Measurements from ENCODE around the gene WIPF2. TPM values are rescaled to one million over a fixed set of nuclear protein-coding genes. Genes with fewer than 3 reads are reported as not detected.
A peak's percentile ranks its signal among the peaks of the same experiment; 100 is the strongest.
"Not testable (repeated sequence)": the region's sequence is repeated elsewhere in the genome, so short reads cannot be mapped to it uniquely, and the experiment has no call there.

The WIPF2 gene
- total RNA-seq, 2 experiments from 2014 or later: 15.3 to 17.9 TPM

DNA sequence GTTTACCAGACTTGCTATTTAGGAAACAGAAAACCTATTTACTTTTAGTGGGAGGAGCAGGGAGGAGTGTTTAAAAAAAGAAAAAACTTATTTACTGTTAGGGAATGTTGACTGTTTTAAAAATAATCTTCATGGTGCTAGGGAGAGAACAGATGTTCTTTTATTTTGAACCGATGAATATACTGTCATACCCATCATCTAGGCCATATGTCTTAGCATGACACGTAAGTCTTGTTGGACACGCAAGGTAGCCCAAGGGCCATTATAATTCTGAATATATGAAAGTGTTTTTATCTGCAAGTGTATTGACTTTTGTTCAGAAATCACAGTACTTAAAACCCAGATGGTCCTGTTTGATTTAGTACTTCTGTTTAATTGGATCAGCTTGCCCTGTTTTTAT is 11.6 kb downstream of the WIPF2 start:
- intact Hi-C loops (cut with micrococcal nuclease): no loop called here
- H3K27ac Mint-ChIP-seq: peak overlapping the region; percentile 11
- peaks cover 11% of the 10 kb centered on the region for H3K4me1 Mint-ChIP-seq (ENCODE audit: low read depth)
- ChIA-PET POLR2A (interaction anchor here (0.6 to 0.7 kb wide), 2 partner anchors 8 to 71 kb away, joined by 3 read pairs; no protein-coding TSS in a partner anchor), CTCF (interaction anchor here (1.4 kb wide), 1 partner anchor 9 kb away, joined by 4 read pairs; no protein-coding TSS in a partner anchor)
- no peak overlapping the region for H3K4me3 Mint-ChIP-seq
- no peak for ATAC-seq
- TF ChIP-seq, protein P1, sequence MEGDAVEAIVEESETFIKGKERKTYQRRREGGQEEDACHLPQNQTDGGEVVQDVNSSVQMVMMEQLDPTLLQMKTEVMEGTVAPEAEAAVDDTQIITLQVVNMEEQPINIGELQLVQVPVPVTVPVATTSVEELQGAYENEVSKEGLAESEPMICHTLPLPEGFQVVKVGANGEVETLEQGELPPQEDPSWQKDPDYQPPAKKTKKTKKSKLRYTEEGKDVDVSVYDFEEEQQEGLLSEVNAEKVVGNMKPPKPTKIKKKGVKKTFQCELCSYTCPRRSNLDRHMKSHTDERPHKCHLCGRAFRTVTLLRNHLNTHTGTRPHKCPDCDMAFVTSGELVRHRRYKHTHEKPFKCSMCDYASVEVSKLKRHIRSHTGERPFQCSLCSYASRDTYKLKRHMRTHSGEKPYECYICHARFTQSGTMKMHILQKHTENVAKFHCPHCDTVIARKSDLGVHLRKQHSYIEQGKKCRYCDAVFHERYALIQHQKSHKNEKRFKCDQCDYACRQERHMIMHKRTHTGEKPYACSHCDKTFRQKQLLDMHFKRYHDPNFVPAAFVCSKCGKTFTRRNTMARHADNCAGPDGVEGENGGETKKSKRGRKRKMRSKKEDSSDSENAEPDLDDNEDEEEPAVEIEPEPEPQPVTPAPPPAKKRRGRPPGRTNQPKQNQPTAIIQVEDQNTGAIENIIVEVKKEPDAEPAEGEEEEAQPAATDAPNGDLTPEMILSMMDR (IDR thresholded peaks at IDR 0.05): no peak
- DNase-seq: no peak
- no peaks in the 10 kb centered on the region for H3K27me3 Mint-ChIP-seq
- peaks cover 19% of the 10 kb centered on the region for H3K36me3 Mint-ChIP-seq (ENCODE audit: low read depth)
- no peaks in the 10 kb centered on the region for H3K9me3 Mint-ChIP-seq

DNA sequence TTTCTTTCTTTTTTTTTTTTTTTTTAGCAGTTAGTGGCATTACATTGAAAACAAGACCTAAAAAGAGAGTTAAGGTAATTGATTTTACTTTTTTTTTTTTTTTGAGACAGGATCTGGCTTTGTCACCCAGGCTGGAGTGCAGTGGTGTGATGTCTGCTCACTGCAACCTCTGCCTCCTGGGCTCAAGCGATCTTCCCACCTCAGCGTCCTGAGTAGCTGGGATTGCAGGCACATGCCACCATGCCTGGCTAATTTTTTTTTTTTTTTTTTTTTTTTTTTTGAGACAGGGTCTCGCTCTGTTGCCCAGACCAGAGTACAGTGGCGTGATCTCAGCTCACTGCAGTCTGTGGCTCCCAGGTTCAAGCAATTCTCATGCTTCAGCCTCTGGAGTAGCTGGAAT is 12.8 kb downstream of the WIPF2 start:
- H3K27ac Mint-ChIP-seq; H3K27me3 Mint-ChIP-seq; POLR2A ChIA-PET; H3K4me3 Mint-ChIP-seq; DNase-seq; intact Hi-C loops (cut with micrococcal nuclease); ATAC-seq; H3K9me3 Mint-ChIP-seq: not testable (repeated sequence)
- CTCF ChIA-PET: interaction anchor here (1.1 to 1.4 kb wide), 2 partner anchors 13 to 30 kb away, joined by 3 to 5 read pairs; no protein-coding TSS in a partner anchor
- H3K36me3 Mint-ChIP-seq (ENCODE audit: low read depth): peaks cover 19% of the 10 kb centered on the region
- peaks cover 11% of the 10 kb centered on the region for H3K4me1 Mint-ChIP-seq (ENCODE audit: low read depth)

DNA sequence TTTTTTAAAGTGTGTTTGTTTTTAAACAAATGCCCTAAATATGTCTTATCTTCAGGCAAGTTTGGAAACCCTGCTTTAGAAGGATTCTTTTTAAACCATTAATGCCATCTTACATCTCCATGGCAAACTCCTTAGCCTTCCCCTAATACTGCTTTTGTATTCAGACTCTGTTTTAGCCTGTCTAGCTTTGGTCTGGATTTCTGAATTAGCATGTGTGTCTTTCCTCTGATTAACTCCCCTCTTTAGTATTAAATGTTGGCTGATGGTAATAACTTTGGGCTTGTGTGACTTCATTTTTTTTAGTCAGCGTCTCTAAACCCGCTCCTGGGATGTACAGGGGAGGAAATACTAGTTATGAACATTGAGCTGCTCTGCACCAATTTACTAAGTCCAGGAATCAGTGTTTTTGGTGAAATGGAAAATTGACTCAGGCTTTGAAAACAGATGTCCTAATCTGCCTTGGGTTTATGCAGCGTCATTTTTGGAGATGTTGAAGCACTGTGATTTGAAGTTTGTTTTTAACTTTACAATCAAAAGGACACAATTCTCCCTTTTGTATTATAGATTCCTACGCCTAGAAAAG is 22.2 kb downstream of the WIPF2 start:
- ChIA-PET CTCF (interaction anchor here (0.6 to 1.3 kb wide), 4 partner anchors 50 to 285 kb away, joined by 3 to 4 read pairs (median 3); no protein-coding TSS in a partner anchor), POLR2A (interaction anchor here (0.6 to 0.7 kb wide), 2 partner anchors 18 to 196 kb away, joined by 3 to 7 read pairs; no protein-coding TSS in a partner anchor)
- DNase-seq: no peak
- Mint-ChIP-seq H3K27me3 (no peaks in the 10 kb centered on the region), H3K4me3 (no peak overlapping the region), H3K36me3 (ENCODE audit: low read depth) (peaks cover 4% of the 10 kb centered on the region), H3K4me1 (ENCODE audit: low read depth) (peaks cover 30% of the 10 kb centered on the region), H3K9me3 (no peaks in the 10 kb centered on the region), H3K27ac (peak overlapping the region; percentile 6)
- TF ChIP-seq, protein P1 (IDR thresholded peaks at IDR 0.05): no peak
- ATAC-seq: no peak
- intact Hi-C loops (cut with micrococcal nuclease): no loop called here

DNA sequence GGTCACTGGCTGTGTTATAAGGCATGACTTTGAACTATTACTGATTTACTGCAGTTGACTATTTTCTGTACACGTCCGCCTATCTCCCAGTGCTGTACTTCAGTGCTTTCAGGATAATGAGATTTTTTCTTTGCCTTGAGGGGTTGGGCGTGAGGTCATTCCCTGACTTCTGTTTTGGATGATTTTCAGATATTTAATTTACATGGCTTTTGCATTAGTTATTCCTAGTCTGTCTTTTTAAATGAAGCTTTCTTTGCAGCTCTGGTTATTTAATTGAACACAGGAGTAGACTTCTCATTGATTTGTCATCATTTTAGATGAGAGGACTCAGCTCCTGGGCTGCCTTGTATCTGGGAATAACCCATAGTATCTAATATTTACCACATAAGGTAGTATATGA is 23.7 kb downstream of the WIPF2 start:
- peak overlapping the region; percentile 3 for H3K27ac Mint-ChIP-seq
- CTCF ChIA-PET: interaction anchor here (1.4 to 1.7 kb wide), 3 partner anchors 41 to 120 kb away, joined by 3 to 6 read pairs (median 5); no protein-coding TSS in a partner anchor
- POLR2A ChIA-PET: interaction anchor here (0.5 to 0.8 kb wide), 2 partner anchors 31 to 781 kb away, joined by 3 to 4 read pairs; no protein-coding TSS in a partner anchor

DNA sequence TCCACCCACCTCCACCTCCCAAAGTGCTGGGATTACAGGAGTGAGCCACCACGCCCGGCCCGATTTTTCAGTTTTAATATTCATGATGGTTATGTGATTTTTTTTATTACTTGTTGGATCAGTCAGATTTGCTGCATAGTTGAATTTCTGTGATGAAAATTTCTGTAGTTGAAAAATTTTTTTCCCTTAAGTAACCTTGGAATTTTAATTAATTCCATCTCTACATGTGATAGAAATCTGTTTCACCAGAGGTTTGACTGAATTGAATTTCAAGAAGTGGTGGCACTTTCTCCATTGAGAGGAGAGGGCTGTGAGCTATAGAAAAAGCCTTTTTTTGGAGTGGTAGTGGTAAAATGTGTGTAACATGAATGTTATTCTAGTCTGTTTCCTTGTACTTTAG is 24.7 kb downstream of the WIPF2 start:
- CTCF ChIA-PET: interaction anchor here (0.8 to 1.7 kb wide), 3 partner anchors 41 to 51 kb away, joined by 3 to 6 read pairs (median 3); no protein-coding TSS in a partner anchor
- no peaks in the 10 kb centered on the region for H3K27me3 Mint-ChIP-seq
- H3K27ac Mint-ChIP-seq: no peak overlapping the region

More for the DNA sequence above, 23.7 kb downstream of the WIPF2 start:
- DNase-seq (no peak), ATAC-seq (no peak)
- peaks cover 4% of the 10 kb centered on the region for H3K36me3 Mint-ChIP-seq (ENCODE audit: low read depth)
- H3K4me3 Mint-ChIP-seq: no peak overlapping the region
- H3K9me3 Mint-ChIP-seq: no peaks in the 10 kb centered on the region
- TF ChIP-seq, protein P1 (IDR thresholded peaks at IDR 0.05): no peak
- intact Hi-C loops (cut with micrococcal nuclease): no loop called here
- peaks cover 30% of the 10 kb centered on the region for H3K4me1 Mint-ChIP-seq (ENCODE audit: low read depth)
- no peaks in the 10 kb centered on the region for H3K27me3 Mint-ChIP-seq

More for the DNA sequence above, 24.7 kb downstream of the WIPF2 start:
- ATAC-seq (no peak), DNase-seq (no peak)
- Mint-ChIP-seq H3K4me1 (ENCODE audit: low read depth) (peaks cover 31% of the 10 kb centered on the region), H3K36me3 (ENCODE audit: low read depth) (peaks cover 2% of the 10 kb centered on the region), H3K4me3 (no peak overlapping the region), H3K9me3 (no peaks in the 10 kb centered on the region)
- POLR2A ChIA-PET: no interaction called here
- intact Hi-C loops (cut with micrococcal nuclease): no loop called here
- TF ChIP-seq, protein P1 (IDR thresholded peaks at IDR 0.05): no peak
